Astrocyte of the hippocampus (primary cell): Measurements from ENCODE around the gene SALL3.

Source experiments
- DNase-seq: peaks from one replicate; pipeline ENCODE4 v3.0.0; 2011; ENCODE audit warnings: low read depth, low spot score

Gene SALL3

GRCh38 chr18:78980777-78981380, 1.3 kb downstream of the SALL3 start:
- peak; percentile 58 for DNase-seq

- DNase-seq: peak; percentile 47
Measured at GRCh38 chr18:78981394-78981831, 1.8 kb downstream of the SALL3 start.

- peak; percentile 46 for DNase-seq
Measured at GRCh38 chr18:78981989-78982620, 2.5 kb downstream of the SALL3 start.

- peak; percentile 35 for DNase-seq
Measured at GRCh38 chr18:78983512-78983911, 3.9 kb downstream of the SALL3 start.

DNA sequence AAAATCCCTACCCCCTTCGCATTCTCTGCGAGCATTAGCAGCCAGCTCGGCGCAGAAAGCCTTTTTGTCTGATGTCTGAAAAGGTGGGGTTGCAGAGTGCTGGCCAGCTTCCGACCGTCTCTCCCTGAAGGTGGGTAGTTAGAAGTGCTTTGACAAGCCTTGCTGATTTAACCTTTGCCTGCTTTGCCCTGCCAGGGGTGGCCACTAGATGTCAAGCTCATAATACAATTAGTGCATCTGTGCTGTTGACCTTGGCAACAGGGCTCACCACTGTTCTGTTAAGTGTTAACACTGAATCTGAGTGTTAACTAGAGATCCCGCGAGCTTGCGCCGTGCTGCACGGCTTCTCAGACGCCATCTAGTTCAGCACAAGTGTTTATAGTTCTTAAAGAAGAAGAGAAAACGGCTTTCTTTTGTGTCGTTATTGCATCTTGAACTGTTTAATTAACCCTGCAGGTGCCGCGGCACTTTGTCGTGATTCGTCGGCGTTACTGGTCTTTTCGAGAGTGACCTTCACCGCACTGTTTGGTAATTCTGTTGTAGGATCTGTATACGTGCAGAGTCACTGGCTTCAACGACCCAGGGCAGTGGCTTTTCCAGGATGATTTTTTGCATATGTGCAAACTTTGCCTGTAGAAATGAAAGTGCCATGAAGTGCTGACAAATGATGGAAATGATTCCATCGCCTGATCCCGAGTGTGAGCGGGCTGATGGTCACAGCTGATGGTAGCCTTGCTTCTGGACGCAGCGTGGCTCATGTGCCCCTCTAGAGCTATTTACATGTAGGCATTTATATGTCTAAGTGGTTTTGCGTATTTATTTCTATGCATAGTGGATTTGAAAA, 5.5 kb downstream of the SALL3 start:
- DNase-seq: peak; percentile 69

DNA sequence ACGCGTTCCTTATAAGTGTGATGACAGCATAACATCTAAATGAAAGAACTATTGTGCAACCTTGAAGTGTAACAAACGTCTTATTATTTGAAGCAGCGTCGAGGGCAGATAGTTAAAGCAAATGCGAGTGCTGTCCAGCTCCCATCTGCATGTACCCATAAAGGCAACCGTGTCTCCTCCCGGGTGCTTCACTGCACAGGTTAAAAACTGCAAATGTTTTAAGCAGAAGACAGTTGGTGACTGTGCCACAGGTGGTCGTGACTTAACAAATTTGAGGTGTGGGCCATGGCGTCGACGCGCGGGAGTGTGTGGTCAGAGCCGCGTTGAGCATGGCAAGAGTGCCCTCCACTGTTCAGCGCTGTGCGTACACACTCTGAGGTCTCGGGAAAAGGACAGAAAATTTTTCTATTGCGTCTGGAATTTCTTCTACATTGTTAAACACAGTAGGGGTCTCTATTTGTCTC, 6.4 kb downstream of the SALL3 start:
- DNase-seq: peak; percentile 75

GRCh38 chr18:78991446-78991845, 11.8 kb downstream of the SALL3 start:
- no peak for DNase-seq

DNA sequence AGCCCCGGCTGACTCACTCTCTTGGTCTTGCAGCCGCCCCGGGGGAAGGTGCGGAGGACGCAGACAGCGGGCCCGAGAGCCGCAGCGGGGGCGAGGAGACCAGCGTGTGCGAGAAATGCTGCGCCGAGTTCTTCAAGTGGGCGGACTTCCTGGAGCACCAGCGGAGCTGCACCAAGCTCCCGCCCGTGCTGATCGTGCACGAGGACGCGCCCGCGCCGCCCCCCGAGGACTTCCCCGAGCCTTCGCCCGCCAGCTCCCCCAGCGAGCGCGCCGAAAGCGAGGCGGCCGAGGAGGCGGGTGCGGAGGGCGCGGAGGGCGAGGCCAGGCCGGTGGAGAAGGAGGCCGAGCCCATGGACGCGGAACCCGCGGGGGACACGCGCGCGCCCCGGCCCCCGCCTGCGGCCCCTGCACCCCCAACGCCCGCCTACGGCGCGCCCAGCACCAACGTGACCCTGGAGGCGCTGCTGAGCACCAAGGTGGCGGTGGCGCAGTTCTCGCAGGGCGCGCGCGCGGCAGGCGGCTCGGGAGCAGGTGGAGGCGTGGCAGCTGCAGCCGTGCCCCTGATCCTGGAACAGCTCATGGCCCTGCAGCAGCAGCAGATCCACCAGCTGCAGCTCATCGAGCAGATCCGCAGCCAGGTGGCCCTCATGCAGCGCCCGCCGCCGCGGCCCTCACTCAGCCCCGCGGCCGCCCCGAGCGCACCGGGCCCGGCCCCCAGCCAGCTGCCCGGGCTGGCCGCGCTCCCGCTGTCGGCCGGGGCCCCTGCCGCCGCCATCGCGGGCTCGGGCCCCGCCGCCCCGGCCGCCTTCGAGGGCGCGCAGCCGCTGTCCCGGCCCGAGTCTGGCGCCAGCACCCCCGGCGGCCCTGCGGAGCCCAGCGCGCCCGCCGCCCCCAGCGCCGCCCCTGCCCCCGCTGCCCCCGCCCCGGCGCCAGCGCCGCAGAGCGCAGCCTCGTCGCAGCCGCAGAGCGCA, 12.7 kb downstream of the SALL3 start:
- no peak for DNase-seq

- DNase-seq: no peak
Measured at GRCh38 chr18:78993014-78993926, 13.7 kb downstream of the SALL3 start.

- no peak for DNase-seq
Measured at GRCh38 chr18:78994000-78994399, 14.4 kb downstream of the SALL3 start.

DNA sequence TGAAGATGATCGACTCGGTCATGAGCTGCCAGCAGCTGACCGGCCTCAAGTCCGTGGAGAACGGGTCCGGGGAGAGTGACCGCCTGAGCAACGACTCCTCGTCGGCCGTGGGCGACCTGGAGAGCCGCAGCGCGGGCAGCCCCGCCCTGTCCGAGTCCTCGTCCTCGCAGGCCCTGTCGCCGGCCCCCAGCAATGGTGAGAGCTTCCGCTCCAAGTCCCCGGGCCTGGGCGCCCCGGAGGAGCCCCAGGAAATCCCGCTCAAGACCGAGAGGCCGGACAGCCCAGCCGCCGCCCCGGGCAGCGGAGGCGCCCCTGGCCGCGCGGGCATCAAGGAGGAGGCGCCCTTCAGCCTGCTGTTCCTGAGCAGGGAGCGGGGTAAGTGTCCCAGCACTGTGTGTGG, 14.9 kb downstream of the SALL3 start:
- no peak for DNase-seq

GRCh38 chr18:78994977-78995582, 15.5 kb downstream of the SALL3 start:
- no peak for DNase-seq

GRCh38 chr18:78995740-78996395, 16.2 kb downstream of the SALL3 start:
- DNase-seq: no peak

- no peak for DNase-seq
Measured at GRCh38 chr18:78996741-78997490, 17.3 kb downstream of the SALL3 start.

DNA sequence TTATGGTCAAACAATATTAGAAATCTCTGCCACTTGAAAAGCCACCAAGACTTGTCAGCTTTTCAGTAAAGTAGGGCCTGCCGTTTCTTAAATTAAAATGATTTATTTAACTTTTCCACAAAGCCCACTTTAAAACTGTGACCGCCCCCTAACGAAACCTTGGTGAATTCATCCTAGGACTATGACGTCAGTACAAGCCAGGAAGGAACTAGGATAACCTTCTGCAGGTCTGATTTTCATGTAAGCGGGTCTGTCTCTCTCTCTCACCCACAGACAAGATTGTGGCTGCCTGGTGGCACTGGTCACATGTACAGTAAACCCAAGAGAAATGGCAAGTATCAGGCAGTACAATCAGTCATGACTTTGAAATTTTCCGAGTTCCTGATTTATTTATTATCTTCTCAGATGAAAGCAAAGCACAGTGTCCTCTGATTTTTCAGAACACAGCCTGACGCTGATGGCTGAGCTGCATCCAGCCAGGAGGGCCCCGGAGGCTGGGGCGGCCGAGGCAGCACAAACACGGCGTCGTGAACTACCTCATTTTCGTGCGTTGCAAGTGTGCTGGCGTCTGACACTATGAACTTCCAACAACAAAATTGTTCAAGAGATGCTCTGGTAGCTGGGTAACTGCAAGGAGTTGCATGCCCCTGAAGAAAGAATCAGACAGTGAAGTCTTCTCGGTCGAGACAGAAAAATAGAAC, 18.9 kb downstream of the SALL3 start:
- no peak for DNase-seq

DNA sequence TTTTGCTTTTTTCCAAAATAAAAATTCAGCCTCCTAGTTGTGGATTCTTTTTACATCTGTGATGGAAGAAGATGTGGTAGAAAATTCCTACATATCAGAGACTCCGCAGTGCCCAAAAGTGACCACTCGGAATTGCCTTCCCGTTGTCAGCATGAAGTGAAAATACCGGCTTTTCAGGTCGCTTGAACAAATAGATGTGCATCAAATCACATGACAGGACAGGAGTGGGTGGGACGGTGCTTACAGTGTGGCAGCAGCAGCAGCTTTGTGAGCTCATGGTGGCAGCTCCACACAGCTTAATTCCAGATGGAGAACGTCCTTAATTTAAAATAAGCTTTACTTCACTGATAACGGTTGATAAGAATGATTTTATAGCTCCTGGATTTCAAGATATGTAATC, 20.3 kb downstream of the SALL3 start:
- DNase-seq: no peak

DNA sequence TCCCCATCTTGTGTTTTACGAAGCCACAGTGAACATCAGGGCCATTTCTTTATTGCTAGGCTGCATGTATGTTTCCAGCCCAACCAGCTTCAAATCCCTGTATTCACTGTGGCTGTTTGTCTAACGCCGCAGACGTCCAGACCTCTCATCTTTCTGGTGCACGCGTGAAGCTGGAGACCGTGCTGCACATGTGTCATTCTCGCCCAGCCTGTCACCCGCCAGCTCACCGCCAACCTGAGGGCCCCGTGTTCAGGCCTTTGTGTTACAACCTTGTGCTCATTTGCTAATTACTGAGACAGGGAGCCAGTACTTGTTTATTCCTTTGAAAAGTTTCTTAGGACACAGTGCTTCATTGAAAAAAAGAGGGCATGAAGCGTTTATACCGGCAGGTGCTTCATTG, 21.4 kb downstream of the SALL3 start:
- no peak for DNase-seq

GRCh38 chr18:79005653-79006052, 26.0 kb downstream of the SALL3 start:
- no peak for DNase-seq
